Measurements from ENCODE around the gene FREY1. TPM values are rescaled to one million over a fixed set of nuclear protein-coding genes. Genes with fewer than 3 reads are reported as not detected.
A peak's percentile ranks its signal among the peaks of the same experiment; 100 is the strongest.

Gene FREY1
- total RNA-seq, 1 donor from 2014 or later: 1.4 TPM

DNA sequence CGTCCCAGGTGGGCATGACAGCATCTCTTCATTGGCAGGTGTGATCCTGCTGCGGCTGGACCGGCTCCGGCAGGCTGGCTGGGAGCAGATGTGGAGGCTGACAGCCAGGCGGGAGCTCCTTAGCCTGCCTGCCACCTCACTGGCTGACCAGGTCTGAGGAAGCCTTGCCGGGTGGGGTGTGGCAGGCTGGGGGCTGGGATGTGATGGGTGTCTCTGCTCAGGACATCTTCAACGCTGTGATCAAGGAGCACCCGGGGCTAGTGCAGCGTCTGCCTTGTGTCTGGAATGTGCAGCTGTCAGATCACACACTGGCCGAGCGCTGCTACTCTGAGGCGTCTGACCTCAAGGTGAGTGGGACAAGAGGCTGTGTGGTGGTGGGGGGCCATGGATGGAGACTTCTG lies 18.9 kb upstream of the FREY1 start:
- intact Hi-C loops (cut with micrococcal nuclease): no loop called here
- Mint-ChIP-seq H3K4me1 (ENCODE audit: low read depth) (peaks cover 17% of the 10 kb centered on the region), H3K27me3 (ENCODE audit: low read depth) (peaks cover 23% of the 10 kb centered on the region), H3K9me3 (no peaks in the 10 kb centered on the region), H3K36me3 (ENCODE audit: low read depth) (no peaks in the 10 kb centered on the region), H3K4me3 (ENCODE audit: low read depth) (no peak overlapping the region), H3K27ac (no peak overlapping the region)
- DNase-seq (ENCODE audit: low spot score): no peak

DNA sequence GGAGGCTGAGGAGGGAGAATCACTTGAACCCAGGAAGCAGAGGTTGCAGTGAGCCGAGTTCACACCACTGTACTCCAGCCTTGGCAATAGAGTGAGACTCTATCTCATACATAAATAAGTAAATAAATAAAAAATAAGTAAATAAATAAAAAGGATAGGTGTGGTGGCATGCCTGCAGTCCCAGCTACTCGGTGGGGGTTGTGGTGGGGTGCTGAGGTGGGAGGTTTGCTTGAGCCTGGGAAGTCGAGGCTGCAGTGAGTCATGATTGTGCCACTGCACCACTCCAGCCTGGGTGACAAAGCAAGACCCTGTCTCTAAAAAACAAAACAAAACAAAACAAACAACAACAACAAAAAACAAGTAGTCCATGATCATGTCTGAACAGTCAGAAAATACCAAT lies 18.5 kb upstream of the FREY1 start:
- Mint-ChIP-seq H3K4me1 (ENCODE audit: low read depth) (peaks cover 16% of the 10 kb centered on the region), H3K4me3 (ENCODE audit: low read depth) (no peak overlapping the region), H3K27me3 (ENCODE audit: low read depth) (peaks cover 23% of the 10 kb centered on the region), H3K27ac (no peak overlapping the region), H3K36me3 (ENCODE audit: low read depth) (no peaks in the 10 kb centered on the region), H3K9me3 (no peaks in the 10 kb centered on the region)
- intact Hi-C loops (cut with micrococcal nuclease): no loop called here
- DNase-seq (ENCODE audit: low spot score): no peak

DNA sequence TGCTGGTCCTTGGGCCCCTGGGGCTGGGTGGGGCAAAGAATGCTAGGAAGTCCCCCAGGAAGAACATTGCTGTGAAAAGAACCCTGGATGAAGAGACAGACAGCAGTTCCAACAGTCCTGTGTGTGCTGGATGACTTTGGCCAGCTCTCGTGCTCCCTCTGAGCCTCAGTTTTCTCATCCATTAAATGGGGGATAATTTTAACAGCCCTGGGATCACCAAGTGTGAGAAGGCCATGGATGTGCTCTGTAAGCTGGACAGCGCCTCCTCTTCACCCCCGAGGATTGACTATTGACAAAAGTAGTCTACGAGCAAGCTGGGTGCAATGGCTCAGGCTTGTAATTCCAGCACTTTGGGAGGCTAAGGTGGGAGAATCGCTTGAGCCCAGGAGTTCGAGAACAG lies 17.9 kb upstream of the FREY1 start:
- H3K27ac Mint-ChIP-seq: no peak overlapping the region
- H3K4me1 Mint-ChIP-seq (ENCODE audit: low read depth): peaks cover 10% of the 10 kb centered on the region
- peaks cover 23% of the 10 kb centered on the region for H3K27me3 Mint-ChIP-seq (ENCODE audit: low read depth)
- no peak for DNase-seq (ENCODE audit: low spot score)
- intact Hi-C loops (cut with micrococcal nuclease): no loop called here
- H3K36me3 Mint-ChIP-seq (ENCODE audit: low read depth): no peaks in the 10 kb centered on the region
- H3K4me3 Mint-ChIP-seq (ENCODE audit: low read depth): no peak overlapping the region
- no peaks in the 10 kb centered on the region for H3K9me3 Mint-ChIP-seq

DNA sequence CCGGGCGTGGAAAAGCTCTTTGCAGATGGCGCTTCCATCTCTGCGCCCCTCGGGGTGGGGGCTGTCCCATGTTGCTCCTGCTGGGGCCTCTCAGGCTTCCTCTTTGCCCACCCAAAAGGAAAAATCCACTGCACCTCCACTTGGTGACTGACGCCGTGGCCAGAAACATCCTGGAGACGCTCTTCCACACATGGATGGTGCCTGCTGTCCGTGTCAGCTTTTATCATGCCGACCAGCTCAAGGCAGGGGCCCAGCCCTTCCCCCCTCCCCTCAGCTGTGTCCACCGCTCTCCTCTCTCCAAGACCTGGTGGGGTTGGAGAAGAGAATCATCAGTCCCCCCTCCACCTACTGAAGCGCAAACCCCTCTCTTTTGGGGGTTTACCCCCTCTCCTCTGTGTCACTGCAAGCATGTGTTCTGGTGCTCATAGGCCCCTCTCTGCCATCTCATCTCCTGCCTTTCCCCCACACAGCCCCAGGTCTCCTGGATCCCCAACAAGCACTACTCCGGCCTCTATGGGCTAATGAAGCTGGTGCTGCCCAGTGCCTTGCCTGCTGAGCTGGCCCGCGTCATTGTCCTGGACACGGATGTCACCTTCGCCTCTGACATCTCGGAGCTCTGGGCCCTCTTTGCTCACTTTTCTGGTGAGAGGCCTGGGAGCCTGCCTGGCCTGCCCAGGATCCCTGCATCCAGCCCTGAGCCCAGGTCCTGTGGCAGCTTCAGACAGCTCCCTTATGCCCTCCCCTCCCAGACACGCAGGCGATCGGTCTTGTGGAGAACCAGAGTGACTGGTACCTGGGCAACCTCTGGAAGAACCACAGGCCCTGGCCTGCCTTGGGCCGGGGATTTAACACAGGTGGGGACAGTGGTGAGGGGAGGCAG lies 17.2 kb upstream of the FREY1 start:
- H3K4me1 Mint-ChIP-seq (ENCODE audit: low read depth): peaks cover 12% of the 10 kb centered on the region
- no peaks in the 10 kb centered on the region for H3K36me3 Mint-ChIP-seq (ENCODE audit: low read depth)
- no peaks in the 10 kb centered on the region for H3K9me3 Mint-ChIP-seq
- intact Hi-C loops (cut with micrococcal nuclease): no loop called here
- H3K27me3 Mint-ChIP-seq (ENCODE audit: low read depth): peaks cover 23% of the 10 kb centered on the region
- H3K27ac Mint-ChIP-seq: no peak overlapping the region
- DNase-seq (ENCODE audit: low spot score): no peak
- H3K4me3 Mint-ChIP-seq (ENCODE audit: low read depth): peak overlapping the region; percentile 17

DNA sequence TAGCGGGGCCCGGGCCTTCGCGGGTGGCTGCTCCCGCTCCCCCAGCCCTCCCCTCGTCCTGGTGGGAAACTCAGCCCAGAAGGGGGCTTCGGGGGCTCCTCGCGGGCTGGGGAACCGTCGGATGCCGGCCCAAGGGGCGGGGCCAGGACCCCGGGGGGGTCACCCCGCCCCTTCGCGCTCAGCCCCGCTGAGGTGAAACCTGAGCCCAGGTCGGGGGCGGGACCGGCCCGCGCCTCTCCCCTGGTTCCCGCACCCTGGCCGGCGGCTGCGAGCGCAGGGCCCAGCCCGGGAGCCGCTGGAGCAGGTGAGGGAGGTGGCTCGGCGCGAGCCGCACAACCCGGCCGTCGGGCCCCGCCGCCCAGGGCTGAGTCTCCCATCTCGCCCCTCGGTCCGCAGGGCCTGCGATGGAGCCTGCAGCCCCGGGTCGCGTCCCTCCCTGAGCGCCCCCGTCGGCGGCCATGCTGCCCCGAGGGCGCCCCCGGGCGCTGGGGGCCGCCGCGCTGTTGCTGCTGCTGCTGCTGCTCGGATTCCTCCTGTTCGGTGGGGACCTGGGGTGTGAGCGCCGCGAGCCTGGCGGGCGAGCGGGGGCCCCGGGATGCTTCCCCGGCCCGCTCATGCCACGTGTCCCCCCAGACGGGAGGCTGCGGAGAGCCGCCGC lies 15.5 kb upstream of the FREY1 start, which contains the start of gene LARGE2:
Gene LARGE2, plus strand, starts transcription at position 232 of the 658 bp plus-strand sequence. Its CDS starts 227 bp downstream, at position 459.
- DNase-seq (ENCODE audit: low spot score): no peak
- H3K9me3 Mint-ChIP-seq: no peaks in the 10 kb centered on the region
- intact Hi-C loops (cut with micrococcal nuclease): no loop called here
- no peaks in the 10 kb centered on the region for H3K36me3 Mint-ChIP-seq (ENCODE audit: low read depth)
- H3K4me1 Mint-ChIP-seq (ENCODE audit: low read depth): peaks cover 15% of the 10 kb centered on the region
- H3K4me3 Mint-ChIP-seq (ENCODE audit: low read depth): peak within 1 kb of the TSS; percentile 47
- peaks cover 23% of the 10 kb centered on the region for H3K27me3 Mint-ChIP-seq (ENCODE audit: low read depth)
- no peak within 1 kb of the TSS for H3K27ac Mint-ChIP-seq

DNA sequence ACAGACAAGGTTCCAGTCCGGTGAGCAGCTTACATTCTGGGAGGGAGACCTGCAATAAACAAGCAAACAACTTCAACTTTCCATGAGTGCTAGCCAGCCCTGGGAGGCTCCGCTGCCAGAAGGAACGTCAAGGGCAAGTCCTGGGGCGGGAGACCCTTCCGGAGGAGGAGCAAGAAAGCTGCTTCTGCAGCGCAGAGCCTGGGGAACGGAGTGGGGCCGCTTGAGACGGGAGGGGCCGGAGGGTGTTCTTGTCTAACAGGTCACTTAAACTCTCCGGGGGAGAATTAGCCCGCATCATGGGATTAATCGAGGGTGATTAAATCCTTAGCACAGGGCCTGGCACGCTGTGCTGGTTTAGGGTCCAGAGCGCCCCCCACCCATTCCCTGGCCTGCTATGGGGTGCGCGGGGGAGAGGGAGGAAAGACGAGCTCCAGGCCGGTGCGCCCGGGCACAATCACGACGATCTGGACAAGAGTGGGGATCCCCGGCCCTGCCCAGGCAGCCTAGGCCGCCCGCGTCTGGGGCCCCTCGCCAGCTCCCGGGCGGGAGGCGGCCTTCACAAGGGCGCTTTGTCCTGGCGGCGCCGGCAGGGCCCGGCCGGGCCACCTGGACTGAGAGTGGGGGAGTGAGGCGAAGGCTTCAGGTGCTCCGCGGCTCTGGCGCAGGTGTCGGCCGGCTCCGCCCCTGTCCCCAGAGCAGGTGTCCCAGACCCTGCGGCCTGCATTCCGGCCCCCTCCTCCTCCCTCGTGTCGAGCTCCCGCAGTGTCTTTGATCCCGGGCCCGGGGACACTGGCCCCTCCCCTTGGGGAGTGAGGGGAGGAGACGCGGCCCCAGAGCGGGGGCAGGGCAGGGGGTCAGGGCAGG lies 14.7 kb upstream of the FREY1 start:
- peaks cover 18% of the 10 kb centered on the region for H3K4me1 Mint-ChIP-seq (ENCODE audit: low read depth)
- H3K27me3 Mint-ChIP-seq (ENCODE audit: low read depth): peaks cover 23% of the 10 kb centered on the region
- H3K36me3 Mint-ChIP-seq (ENCODE audit: low read depth): no peaks in the 10 kb centered on the region
- no peaks in the 10 kb centered on the region for H3K9me3 Mint-ChIP-seq
- no peak for DNase-seq (ENCODE audit: low spot score)
- no peak overlapping the region for H3K27ac Mint-ChIP-seq
- intact Hi-C loops (cut with micrococcal nuclease): no loop called here
- peak overlapping the region; percentile 17 for H3K4me3 Mint-ChIP-seq (ENCODE audit: low read depth)

DNA sequence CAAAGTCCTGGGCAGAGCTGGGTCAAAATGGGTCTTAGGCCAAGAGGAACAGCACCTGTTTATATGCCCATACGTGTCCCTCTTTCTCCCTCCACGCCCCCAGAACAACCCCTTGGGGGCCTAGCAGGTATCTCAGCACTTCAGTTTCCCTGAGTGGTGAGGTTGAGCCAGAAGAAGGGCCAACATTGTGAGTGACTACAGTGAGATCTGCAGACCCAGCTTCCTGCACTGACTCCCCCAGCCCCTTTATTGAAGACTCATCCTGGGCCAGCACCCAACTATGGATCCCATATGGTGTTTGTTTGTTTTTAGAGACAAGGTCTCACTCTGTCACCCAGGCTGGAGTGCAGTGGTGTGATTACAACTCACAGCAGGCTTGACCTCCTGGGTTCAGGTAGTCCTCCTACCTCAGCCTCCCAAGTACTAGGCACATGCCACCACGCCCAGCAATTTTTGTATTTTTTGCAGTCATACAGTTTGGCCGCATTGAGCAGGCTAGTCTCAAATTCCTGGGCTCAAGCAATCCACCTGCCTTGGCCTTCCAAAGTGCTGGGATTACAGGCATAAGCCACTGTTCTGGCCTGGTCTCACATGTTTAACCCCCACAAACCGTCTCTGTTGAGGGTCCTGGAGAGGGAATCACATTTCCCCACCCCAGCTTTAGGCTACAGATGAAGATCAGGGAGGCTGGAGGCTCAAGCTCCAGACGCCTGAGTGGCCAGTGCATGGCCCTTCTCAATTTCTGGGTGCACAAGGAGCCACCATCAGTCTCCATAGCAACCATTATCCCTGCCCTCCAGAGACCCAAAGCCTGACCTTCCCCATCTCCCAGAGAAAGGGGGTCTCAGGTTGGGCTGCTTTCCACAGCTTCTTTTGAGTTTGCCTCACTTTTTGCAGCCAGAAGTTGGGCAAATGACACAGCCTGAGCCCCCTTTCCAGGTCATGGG lies 13.7 kb upstream of the FREY1 start:
- Mint-ChIP-seq H3K4me1 (ENCODE audit: low read depth) (peaks cover 25% of the 10 kb centered on the region), H3K36me3 (ENCODE audit: low read depth) (peaks cover 7% of the 10 kb centered on the region), H3K27me3 (ENCODE audit: low read depth) (peaks cover 23% of the 10 kb centered on the region), H3K4me3 (ENCODE audit: low read depth) (no peak overlapping the region), H3K27ac (no peak overlapping the region), H3K9me3 (no peaks in the 10 kb centered on the region)
- intact Hi-C loops (cut with micrococcal nuclease): no loop called here
- no peak for DNase-seq (ENCODE audit: low spot score)

DNA sequence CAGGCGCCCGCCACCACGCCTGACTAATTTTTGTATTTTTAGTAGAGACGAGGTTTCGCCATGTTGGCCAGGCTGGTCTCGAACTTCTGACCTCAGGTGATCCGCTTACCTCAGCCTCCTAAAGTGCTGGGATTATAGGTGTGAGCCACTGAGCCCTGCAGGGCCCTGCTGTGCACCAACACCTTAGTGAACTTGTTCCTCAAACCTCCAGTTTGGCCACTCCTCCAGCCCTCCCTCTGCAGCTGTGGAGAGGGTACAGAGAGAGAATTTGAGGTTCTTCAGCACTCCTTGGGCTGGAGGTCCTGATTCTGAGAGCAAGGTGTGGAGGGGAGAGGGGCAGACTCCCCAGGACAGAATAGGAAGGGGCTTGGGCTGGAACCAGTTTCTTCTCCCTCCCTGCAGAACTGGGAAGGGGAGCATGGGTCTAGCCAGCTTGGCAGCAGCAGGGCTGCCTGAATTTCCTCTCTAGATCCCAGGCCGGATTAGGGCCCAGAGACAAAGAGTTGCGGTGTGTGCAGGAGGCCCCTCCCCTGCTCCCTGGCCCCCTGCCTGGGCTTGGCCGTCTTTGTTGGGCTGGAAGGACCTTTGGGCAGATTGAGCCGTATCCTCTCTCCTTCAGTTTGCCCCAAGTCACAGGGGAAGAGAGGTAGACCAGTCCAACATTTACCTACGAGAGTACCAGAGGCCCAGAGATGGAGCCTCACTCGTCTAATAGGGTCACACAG lies 12.9 kb upstream of the FREY1 start:
- peaks cover 23% of the 10 kb centered on the region for H3K27me3 Mint-ChIP-seq (ENCODE audit: low read depth)
- H3K36me3 Mint-ChIP-seq (ENCODE audit: low read depth): peaks cover 15% of the 10 kb centered on the region
- peaks cover 25% of the 10 kb centered on the region for H3K4me1 Mint-ChIP-seq (ENCODE audit: low read depth)
- DNase-seq (ENCODE audit: low spot score): no peak
- H3K9me3 Mint-ChIP-seq: no peaks in the 10 kb centered on the region
- intact Hi-C loops (cut with micrococcal nuclease): loop anchor here (5.0 kb wide), 2 partner anchors 202 to 1353 kb away; partner anchors contain the start of genes CD82 and PHF21A
- H3K27ac Mint-ChIP-seq: no peak overlapping the region
- peak overlapping the region; percentile 55 for H3K4me3 Mint-ChIP-seq (ENCODE audit: low read depth)

DNA sequence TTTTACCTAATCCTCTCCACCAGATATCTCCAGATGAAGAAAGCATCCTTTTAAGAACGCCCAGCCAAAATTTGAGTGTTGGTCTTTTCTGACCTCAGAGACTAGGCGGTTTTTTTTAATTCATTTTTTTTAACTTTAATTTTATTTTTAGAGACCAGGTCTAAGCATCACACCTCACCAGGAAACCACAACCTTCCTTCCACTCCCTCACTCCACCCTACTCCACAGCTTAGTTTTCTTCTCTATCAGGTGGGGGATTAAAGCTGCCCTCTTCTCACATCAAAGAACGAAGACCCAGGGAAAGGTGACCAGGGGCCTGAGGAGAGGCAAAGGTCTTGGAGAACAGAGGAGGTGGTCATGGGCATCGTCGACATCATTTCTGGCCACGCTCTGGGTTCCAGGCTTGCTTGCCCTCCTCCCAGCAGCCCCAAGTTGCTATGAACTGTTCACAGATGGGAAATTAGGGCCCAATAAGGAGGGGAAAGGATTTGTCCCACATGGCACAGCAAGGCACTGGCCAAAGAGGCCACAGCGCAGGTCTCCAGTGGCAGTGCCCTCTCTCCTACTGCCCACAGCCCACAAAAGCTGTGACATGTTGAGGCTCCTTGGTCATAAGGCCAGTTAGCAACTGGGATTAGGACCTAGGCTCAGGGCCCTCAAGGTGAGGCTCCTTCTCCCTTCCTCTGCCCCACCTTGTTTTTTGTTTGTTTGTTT lies 12.0 kb upstream of the FREY1 start:
- peak overlapping the region; percentile 98 for H3K27ac Mint-ChIP-seq
- H3K36me3 Mint-ChIP-seq (ENCODE audit: low read depth): peaks cover 20% of the 10 kb centered on the region
- H3K4me1 Mint-ChIP-seq (ENCODE audit: low read depth): peaks cover 24% of the 10 kb centered on the region

DNA sequence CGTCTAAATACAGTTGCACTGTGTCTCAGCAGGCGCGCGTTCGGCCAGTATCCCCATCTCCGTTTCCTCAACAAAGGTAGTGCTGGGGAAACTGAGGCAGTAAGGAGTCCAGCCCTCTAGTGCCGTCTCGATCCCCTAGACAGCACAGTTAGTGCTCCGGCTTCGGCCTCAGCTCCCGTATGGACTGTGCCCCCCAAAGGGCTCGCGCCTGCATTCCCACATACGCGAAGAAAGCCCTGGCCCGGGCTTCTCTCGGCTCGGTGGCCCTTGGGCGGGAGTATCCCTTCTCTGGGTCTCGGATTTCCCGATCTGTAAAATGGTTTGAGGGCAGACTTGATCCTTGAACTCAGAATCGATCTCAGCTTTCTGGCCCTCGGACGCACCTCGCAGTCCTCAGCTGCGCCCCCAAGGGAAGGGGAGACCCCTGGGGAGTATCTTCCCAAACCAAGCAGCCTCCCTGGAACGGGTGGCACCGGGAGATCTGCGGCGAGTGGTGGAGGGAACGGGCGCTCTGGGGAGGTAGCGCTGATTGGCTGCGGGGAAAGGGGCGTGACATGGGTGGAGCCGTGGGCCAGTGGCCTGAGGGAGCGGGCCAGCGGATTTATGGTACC lies 11.4 kb upstream of the FREY1 start:
- intact Hi-C loops (cut with micrococcal nuclease): loop anchor here (1.0 to 5.0 kb wide), 5 partner anchors 33 to 1351 kb away; partner anchors contain the start of genes CD82, CRY2, MAPK8IP1 and PHF21A
- H3K27ac Mint-ChIP-seq: peak overlapping the region; percentile 98
- peak; percentile 62 for DNase-seq (ENCODE audit: low spot score)
- H3K27me3 Mint-ChIP-seq (ENCODE audit: low read depth): peaks cover 10% of the 10 kb centered on the region
- H3K36me3 Mint-ChIP-seq (ENCODE audit: low read depth): peaks cover 22% of the 10 kb centered on the region
- H3K4me1 Mint-ChIP-seq (ENCODE audit: low read depth): peaks cover 24% of the 10 kb centered on the region
- H3K9me3 Mint-ChIP-seq: no peaks in the 10 kb centered on the region
- peak overlapping the region; percentile 96 for H3K4me3 Mint-ChIP-seq (ENCODE audit: low read depth)

More for the DNA sequence above, 12.0 kb upstream of the FREY1 start:
- Mint-ChIP-seq H3K4me3 (ENCODE audit: low read depth) (peak overlapping the region; percentile 96), H3K27me3 (ENCODE audit: low read depth) (peaks cover 14% of the 10 kb centered on the region), H3K9me3 (no peaks in the 10 kb centered on the region)
- no peak for DNase-seq (ENCODE audit: low spot score)
- intact Hi-C loops (cut with micrococcal nuclease): loop anchor here (1.0 to 5.0 kb wide), 5 partner anchors 34 to 1352 kb away; partner anchors contain the start of genes CD82, CRY2, MAPK8IP1 and PHF21A
